Activated CD4-positive, alpha-beta T cell treated with anti-CD3 and anti-CD28 coated beads for 4 hours (primary cell): ENCODE results near the gene MBIP.
"Not testable (repeated sequence)": the region's sequence is repeated elsewhere in the genome, so short reads cannot be mapped to it uniquely, and the experiment has no call there.

ENCODE experiments used
- DNase-seq, 2 donors: peaks; one replicate each; pipeline ENCODE4 v3.0.0-alpha.2; 2020

The MBIP gene, protein sequence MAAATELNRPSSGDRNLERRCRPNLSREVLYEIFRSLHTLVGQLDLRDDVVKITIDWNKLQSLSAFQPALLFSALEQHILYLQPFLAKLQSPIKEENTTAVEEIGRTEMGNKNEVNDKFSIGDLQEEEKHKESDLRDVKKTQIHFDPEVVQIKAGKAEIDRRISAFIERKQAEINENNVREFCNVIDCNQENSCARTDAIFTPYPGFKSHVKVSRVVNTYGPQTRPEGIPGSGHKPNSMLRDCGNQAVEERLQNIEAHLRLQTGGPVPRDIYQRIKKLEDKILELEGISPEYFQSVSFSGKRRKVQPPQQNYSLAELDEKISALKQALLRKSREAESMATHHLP

DNA sequence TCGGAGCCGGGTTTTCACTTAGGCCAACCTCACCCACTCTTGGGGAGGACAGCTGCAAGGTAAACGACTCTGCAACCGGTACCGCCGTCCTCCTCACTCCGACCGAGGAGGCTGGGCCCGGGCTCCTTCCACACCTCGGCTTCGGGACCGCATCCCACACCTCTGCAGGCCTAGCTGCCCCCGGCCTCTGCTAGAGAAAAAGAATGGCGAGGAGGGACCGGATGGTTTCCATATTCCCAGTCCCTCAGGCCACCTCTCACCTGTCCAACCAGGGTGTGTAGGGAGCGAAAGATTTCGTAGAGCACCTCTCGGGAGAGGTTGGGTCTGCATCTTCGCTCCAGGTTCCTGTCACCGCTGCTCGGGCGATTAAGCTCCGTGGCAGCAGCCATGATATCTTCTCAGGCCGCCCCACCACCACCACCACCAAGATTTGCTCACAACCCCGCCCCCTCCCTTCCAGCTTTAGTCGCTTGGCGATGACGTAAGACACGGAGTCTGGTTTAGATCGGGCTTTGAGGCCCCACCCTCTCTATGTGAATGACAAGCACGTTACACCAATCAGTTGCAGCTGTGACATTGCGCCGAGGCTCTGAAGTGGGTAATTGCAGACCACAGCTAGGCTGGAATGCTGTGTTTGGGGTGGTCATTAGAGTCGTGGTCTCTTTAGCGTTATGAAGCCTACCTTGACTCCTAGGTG lies at the start of gene MBIP:
TSS of gene MBIP (minus strand) at position 438 of the 697 bp plus-strand sequence. CDS start at position 389, 49 bp downstream.
- DNase-seq: peak; percentile 91 to 94

DNA sequence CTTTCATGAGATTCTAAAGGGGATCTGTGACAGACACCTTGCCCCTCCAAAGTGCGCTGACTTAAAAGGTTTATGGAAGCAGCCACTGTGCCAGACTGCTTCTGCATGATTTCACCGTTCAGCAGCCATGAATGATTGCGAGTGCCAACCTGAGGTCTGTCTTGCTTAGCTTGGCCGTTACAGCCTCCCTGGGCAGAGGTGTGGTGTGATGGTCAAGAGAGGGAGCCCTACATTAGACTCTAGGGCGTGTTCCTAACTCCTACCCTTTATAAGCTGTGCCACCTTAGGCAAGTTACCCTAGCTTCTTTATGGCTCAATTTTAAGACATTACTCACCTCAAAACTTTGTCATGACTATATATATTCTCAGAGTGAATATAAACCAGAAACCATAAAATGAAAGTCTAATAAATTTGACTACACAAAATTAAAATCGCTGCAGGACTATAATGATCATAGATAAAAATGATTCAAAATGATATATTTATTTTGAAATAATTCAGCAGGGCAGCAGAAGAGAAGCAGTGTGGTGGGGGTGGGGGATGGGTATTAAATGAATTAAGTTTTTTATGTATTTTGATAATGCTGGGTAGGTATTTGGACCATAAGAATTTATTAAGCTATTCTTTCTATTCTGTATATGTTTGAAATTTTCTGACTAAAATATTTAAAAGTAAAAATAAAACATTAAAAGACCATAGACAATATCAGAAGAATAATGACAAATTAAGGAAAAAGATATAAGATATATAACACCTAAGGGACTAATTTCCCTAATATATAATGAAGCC lies 47.7 kb upstream of the MBIP start:
- no peak for DNase-seq

- no peak for DNase-seq
Measured at GRCh38 chr14:36365766-36366165, 45.3 kb upstream of the MBIP start.

GRCh38 chr14:36363704-36364103 lies 43.3 kb upstream of the MBIP start:
- DNase-seq: no peak

- no peak for DNase-seq
Measured at GRCh38 chr14:36362648-36363047, 42.2 kb upstream of the MBIP start.

GRCh38 chr14:36361210-36361853 lies 40.9 kb upstream of the MBIP start:
- no peak for DNase-seq

DNA sequence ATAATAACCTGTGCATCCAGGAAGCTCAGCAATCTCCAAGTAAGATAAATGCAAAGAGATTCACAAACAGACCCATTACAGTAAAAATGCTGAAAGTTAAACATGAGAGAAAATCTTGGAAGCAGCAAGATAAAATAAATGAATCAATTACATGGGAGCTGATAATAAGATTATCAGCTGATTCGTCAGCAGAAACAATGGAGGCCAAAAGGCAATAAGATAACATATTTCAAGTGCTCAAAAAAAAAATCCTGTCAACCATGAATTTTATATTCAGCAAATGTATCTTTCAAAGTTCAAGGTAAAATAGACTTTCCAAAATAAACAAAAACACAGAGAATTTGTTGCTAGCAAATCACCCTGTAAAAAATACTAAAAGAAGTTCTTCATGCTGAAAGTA lies 36.4 kb upstream of the MBIP start:
- DNase-seq: no peak

DNA sequence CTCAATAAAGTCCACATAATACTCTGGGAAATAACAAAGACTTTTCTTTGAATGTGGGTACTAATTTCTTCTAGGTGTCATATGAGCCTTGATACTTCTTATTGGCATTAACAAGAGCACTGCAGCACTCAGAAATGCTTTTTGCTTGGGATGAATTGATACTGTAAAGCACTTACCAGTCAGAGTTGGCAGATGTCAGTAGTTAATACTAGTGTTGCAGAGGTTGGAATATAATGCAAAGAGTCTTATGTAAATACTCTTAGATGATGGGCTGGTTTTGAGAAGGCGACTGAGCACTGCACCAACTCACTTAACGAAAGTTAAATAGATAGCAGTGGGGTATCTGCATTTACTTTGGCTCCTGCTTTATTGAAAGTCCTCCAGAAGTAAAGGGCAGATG lies 25.6 kb upstream of the MBIP start:
- no peak for DNase-seq

GRCh38 chr14:36344211-36344610 lies 23.8 kb upstream of the MBIP start:
- no peak for DNase-seq

GRCh38 chr14:36341811-36342210 lies 21.4 kb upstream of the MBIP start:
- not testable (repeated sequence) for DNase-seq

- DNase-seq: no peak
Measured at GRCh38 chr14:36340276-36340890, 19.9 kb upstream of the MBIP start.

DNA sequence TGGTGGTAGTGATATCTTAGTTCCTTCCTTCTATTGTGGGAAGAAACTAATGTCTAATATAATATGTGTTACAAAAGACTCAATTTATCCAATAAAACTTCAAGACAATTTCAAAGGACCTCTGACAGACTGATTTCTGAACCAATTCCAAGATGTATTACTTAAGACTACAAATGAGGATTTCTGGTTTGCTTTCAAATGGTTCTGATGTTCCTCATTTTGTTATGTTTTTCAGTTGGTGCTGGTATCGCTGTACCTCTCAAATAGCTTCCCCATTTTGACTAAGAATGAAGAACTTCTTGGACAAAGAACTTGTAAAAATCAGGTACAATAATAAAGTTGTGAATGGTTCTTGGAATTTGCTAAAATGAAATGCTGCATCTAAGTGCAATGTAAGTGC lies 19.4 kb upstream of the MBIP start:
- DNase-seq: no peak

DNA sequence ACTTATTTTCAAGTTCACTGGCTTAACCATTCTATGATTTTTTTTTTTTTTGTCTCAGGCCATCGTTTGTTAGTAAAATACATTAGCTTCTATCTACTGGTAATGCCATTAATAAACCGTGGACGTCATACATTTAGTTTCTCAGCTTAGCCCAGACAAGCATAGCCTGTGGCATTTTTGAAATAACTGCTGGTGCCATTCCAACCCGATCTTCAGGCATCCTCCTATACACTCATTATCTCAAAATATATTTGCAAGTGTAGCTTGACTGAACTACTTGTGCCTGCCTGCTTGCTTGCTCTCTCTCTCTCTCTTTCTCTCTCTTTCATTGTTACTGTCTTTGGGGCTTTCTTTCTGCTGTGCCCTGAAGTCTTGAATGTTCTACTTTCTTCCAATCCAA lies 12.7 kb upstream of the MBIP start:
- no peak for DNase-seq

- not testable (repeated sequence) for DNase-seq
Measured at GRCh38 chr14:36327573-36327972, 7.1 kb upstream of the MBIP start.

- DNase-seq: no peak
Measured at GRCh38 chr14:36325853-36326252, 5.4 kb upstream of the MBIP start.

GRCh38 chr14:36324897-36325296 lies 4.5 kb upstream of the MBIP start:
- DNase-seq: no peak

- DNase-seq: no peak
Measured at GRCh38 chr14:36320897-36321381, 502 bp upstream of the MBIP start.

GRCh38 chr14:36319899-36320199 lies 588 bp downstream of the MBIP start:
- DNase-seq: no peak

DNA sequence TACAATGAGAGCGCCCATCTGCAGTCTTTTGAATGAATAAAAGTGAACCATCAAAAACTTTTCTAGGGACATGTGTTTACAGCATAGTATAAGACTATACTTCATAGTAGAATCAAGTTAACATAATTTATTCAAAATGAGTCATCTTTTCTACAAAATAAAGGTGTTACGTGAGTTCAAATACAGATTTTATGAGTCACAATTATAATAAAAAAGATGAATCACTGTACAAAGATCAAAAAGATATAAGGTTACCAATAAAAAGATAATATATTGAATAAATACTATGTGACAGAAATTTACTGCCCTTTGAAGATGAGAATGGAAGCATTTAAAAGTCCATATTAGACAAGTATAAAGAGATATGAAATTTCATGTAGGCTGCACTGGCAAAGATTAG lies 2.8 kb downstream of the MBIP start:
- DNase-seq: no peak

DNA sequence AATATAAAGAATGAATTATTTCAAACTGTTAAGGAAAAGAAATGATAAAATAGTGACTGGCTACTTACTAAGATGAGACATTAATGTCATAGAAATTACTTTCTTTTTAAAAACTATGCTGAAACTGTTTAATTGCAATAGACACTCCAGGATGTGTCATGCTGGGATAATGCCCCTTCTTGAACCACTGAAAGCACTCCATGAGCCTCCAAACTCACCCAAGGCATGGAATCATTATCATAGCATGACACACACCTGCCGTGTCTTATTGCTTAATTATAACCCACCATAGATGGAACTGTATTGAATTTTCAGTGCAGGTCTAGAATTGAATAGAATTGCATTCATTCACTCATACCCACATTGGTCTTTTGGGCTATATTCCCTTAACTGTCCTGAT lies 4.3 kb downstream of the MBIP start:
- DNase-seq: no peak

DNA sequence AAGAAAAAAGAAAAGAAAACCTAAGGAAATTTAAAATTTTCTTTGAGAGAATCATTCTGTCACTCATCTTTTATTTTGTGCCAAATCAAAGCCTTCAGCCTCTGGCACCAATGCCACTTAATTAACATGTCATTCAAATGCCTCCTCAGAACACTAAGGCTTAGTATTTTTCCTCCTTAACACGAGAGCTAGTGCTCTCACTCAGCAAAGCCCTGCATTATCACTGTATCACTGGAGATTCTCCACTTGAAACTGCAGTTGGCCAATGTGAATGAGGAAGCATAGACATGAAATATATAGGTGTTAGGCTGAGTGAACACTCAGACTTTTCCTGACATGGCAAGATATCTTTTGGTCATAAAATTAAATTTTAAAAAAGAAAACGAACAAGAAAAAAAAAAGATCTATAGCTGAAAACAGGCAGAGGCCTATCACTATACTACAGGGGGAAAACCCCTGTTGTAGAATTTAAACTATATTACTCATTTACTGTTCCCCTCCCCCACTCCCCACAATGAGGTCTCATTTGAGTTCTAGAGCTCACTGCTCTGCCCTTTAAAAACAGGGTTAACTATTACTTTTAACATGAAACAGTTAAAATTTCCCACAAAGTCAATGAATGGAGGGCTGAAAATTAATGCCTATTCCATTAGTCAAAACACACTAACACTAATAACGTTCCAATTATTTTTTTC lies 5.1 kb downstream of the MBIP start:
- DNase-seq: peak; percentile 15 to 34

DNA sequence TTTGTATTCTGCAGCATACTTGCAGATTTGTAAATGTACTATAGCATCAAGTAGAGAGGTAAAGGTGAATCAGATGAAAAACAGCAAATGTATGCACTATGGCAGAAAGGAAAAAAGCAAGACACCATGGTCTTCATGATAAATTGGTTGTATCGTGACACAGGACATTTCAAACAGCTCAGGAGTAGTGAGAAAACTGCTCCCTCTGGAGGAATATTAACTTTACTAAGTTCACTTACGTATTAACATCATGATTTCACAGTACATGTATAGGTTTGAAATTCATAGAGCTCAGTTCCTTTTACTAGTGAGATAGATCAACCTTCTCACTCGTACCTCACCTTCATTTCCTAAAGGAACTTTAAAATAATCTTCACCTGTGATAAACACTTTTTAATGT lies 6.5 kb downstream of the MBIP start:
- DNase-seq: no peak
